Breast epithelium (tissue), 4 donors: ENCODE measurements around the gene CACNA1A. TPM values are rescaled to one million over a fixed set of nuclear protein-coding genes. Genes with fewer than 3 reads are reported as not detected.
A peak's percentile ranks its signal among the peaks of the same experiment; 100 is the strongest.
"Not testable (repeated sequence)": the region's sequence is repeated elsewhere in the genome, so short reads cannot be mapped to it uniquely, and the experiment has no call there.

Experiments used
- DNase-seq, 2 donors: peaks; one replicate each; pipeline ENCODE4 v3.0.0-alpha.2; 2019; ENCODE audit warnings: low spot score in 2 of 2
- H3K27ac ChIP-seq, 2 donors: fragments of 200-600 bp; sonication (generic) in 1 of 2; one replicate each; pipeline ENCODE4 v1.5.1; 2016 to 2019; ENCODE audit warnings: mild to moderate bottlenecking in 1 of 2
- H3K27me3 ChIP-seq, 2 donors: fragments of 200-600 bp; sonication (generic) in 1 of 2; one replicate each; pipeline versions ENCODE4 v1.5.1 to v1.6.0; 2017 to 2019; ENCODE audit warnings: control low read depth in 1 of 2, mild to moderate bottlenecking in 1 of 2
- H3K36me3 ChIP-seq: fragments of 200-600 bp; one replicate; pipeline ENCODE4 v1.5.1; 2019
- H3K4me1 ChIP-seq, 2 donors: fragments of 200-600 bp; sonication (generic); one replicate each; pipeline ENCODE4 v1.5.1; 2016 to 2019; ENCODE audit warnings: control low read depth in 1 of 2
- H3K4me3 ChIP-seq, 3 donors: fragments of 200-600 bp; sonication (generic); 1 replicate in 2 of 3; 2 replicates in 1 of 3; pipeline ENCODE4 v1.5.1; 2016 to 2019; ENCODE audit warnings: mild to moderate bottlenecking in 3 of 3, moderate library complexity in 2 of 3
- H3K9me3 ChIP-seq, 2 donors: fragments of 200-600 bp; sonication (generic) in 1 of 2; one replicate each; pipeline ENCODE4 v1.5.1; 2016 to 2019; ENCODE audit warnings: control low read depth in 1 of 2
- POLR2A ChIP-seq: fragments of 450-650 bp; IDR thresholded peaks from one replicate; pipeline ENCODE4 v1.6.1; 2016; ENCODE audit warnings: antibody characterized with exemption, mild to moderate bottlenecking, moderate library complexity
- POLR2AphosphoS5 ChIP-seq, 3 donors: sonication (generic); formaldehyde crosslinking; IDR thresholded peaks; one replicate each; pipeline ENCODE4 v1.6.1; 2017; ENCODE audit warnings: antibody characterized with exemption in 3 of 3
- intact Hi-C: fragments of 100-400 bp; cut with DNase I; formaldehyde crosslinking; loops from one replicate; pipeline ENCODE4 v1.15.1; 2023; ENCODE audit warnings: low total_unique reads
- total RNA-seq, 3 donors: library from RNA; depleted of rRNA; stranded (reverse); fragments of >200 nt; gene quantifications; one replicate each; pipeline ENCODE4 v1.1.0, GENCODE V29; 2016
- TF ChIP-seq, protein P1 (sequence below), 3 donors: fragments of 450-650 bp; IDR thresholded peaks; one replicate each; pipeline ENCODE4 v1.5.1; 2016 to 2017; ENCODE audit warnings: antibody characterized with exemption in 3 of 3, mild to moderate bottlenecking in 3 of 3, moderate library complexity in 3 of 3

CACNA1A gene
- total RNA-seq, 3 donors from 2014 or later = 0.16 to 1.0 (median 0.33) TPM

DNA sequence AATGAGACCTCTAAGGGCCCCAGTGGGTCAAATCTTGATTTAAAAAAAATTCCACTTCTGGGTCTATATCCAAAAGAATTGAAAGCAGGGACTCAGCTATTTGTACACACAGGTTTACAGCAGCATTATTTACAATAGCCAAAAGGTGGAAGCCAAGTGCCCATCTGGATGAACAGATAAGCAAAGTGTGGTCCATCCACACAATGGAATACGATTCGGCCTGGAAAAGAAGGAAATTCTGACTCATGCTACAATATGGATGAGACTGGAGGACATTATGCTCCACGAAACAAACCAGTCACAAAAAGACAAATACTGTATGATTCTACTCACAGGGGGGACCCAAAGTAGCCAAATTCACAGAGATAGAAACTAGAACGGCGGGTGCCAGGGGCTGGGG is 76.7 kb downstream of the CACNA1A start:
- Histone ChIP-seq H3K27me3 (peaks cover 0 to 5% of the 10 kb centered on the region in 2 donors), H3K4me1 (no peaks in the 10 kb centered on the region), H3K27ac (no peak overlapping the region), H3K4me3 (no peak overlapping the region), H3K9me3 (peaks cover 14 to 21% of the 10 kb centered on the region in 2 donors), H3K36me3 (no peaks in the 10 kb centered on the region)
- TF ChIP-seq POLR2A = no peak
- TF ChIP-seq, protein P1, sequence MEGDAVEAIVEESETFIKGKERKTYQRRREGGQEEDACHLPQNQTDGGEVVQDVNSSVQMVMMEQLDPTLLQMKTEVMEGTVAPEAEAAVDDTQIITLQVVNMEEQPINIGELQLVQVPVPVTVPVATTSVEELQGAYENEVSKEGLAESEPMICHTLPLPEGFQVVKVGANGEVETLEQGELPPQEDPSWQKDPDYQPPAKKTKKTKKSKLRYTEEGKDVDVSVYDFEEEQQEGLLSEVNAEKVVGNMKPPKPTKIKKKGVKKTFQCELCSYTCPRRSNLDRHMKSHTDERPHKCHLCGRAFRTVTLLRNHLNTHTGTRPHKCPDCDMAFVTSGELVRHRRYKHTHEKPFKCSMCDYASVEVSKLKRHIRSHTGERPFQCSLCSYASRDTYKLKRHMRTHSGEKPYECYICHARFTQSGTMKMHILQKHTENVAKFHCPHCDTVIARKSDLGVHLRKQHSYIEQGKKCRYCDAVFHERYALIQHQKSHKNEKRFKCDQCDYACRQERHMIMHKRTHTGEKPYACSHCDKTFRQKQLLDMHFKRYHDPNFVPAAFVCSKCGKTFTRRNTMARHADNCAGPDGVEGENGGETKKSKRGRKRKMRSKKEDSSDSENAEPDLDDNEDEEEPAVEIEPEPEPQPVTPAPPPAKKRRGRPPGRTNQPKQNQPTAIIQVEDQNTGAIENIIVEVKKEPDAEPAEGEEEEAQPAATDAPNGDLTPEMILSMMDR (IDR thresholded peaks at IDR 0.05) = no peak
- no peak for TF ChIP-seq POLR2AphosphoS5 (IDR thresholded peaks at IDR 0.05)
- intact Hi-C loops = no loop called here
- DNase-seq = no peak

DNA sequence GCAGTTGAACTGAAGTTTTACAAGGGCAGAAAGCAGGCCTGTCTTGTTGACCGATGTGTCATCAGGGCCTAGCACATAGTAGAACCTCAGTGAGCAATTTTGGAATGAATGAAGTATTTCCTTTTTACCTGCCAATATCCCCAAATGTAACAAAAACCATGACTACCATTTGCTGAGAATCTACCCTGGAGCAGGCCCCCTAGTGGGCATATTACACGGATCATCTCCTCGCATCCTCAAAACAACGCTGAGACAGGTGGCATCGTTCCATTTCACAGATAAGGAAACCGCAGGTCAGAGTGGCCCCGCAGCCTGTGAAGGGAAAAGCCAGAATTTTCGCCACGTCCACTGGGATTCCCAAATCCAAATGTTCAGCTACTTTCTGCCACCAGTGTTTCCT is 77.9 kb downstream of the CACNA1A start:
- no peak overlapping the region for H3K4me3 ChIP-seq
- TF ChIP-seq POLR2AphosphoS5 (IDR thresholded peaks at IDR 0.05) = no peak
- TF ChIP-seq, protein P1 (IDR thresholded peaks at IDR 0.05) = peak in 1 of 3 donors; percentile 17
- H3K9me3 ChIP-seq = peaks cover 14 to 21% of the 10 kb centered on the region in 2 donors
- H3K27ac ChIP-seq = no peak overlapping the region
- no peaks in the 10 kb centered on the region for H3K36me3 ChIP-seq
- intact Hi-C loops = no loop called here
- H3K27me3 ChIP-seq = peaks cover 0 to 5% of the 10 kb centered on the region in 2 donors
- DNase-seq = no peak
- H3K4me1 ChIP-seq = no peaks in the 10 kb centered on the region

DNA sequence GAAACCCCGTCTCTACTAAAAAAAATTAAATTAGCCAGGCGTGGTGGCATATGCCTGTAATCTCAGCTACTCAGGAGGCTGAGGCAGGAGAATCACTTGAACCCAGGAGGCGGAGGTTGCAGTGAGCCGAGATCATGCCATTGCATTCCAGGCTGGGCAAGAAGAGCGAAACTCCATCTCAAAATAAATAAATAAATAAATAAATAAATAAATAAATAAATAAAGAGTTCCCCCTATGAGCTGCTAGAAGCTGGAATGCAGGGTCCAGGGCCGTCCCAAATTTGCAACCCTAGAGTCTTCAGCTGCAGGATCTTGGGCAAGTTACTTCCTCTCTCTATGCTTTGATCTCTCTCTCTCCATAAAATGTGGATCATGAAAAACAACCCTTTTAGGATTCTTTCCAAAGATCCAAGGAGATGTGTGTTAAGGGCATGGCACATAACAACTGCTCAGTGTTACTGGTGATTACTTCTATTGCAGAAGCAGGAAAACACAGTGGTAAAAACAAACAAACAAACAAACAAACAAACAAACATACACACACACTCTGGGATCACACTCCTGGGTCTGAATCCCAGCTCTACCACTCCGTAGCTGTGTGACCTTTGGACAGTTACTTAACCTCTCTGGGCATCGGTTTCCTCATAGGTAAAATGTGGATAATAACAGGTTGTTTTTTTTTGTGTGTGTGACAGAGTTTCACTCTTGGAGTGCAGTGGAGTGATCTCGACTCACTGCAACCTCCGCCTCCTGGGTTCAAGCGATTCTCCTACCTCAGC is 78.8 kb downstream of the CACNA1A start:
- Histone ChIP-seq H3K36me3 (no peaks in the 10 kb centered on the region), H3K9me3 (peaks cover 14 to 28% of the 10 kb centered on the region in 2 donors), H3K27ac (no peak overlapping the region), H3K4me1 (no peaks in the 10 kb centered on the region), H3K4me3 (no peak overlapping the region), H3K27me3 (peaks cover 0 to 5% of the 10 kb centered on the region in 2 donors)
- DNase-seq = no peak
- TF ChIP-seq, protein P1 (IDR thresholded peaks at IDR 0.05) = no peak
- TF ChIP-seq POLR2AphosphoS5 (IDR thresholded peaks at IDR 0.05) (no peak), POLR2A (no peak)
- intact Hi-C loops = no loop called here

DNA sequence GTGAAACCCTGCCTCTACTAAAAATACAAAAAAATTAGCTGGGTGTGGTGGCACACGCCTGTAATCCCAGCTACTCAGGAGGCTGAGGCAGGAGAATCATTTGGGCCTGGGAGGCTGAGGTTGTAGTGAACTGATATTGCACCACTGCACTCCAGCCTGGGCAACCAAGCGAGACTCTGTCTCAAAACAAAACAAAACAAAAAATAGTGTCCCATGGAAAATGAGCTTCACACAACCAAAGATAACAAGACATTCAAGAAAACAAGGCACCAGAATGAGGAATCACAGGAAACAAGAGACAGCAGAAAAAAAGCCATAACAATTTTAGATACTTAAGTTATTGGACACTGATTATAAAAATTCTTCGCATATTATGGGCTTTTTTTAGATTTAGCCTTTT is 80.4 kb downstream of the CACNA1A start:
- H3K4me1 ChIP-seq, DNase-seq, intact Hi-C loops, H3K27ac ChIP-seq, H3K4me3 ChIP-seq, H3K27me3 ChIP-seq, H3K36me3 ChIP-seq: not testable (repeated sequence)
- H3K9me3 ChIP-seq = peaks cover 21 to 41% of the 10 kb centered on the region in 2 donors

DNA sequence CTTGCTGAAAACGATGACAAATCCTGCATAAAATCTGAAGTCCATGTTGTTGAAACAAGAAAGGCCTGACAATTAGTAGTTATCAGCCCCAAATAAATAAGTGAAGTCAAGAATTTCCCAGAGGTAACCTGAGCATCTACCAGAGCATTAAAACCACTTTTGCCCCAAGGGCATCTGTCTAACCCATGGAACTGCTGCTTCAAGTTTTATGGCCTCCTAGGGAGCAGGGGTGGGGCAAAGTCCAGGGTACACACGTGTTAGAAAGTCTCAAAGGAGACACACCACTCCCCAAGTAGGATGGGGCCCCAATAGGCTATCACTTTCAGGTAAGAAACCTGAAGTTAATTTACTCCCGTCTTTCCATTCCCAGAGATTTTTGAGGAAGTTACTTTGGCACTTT is 81.1 kb downstream of the CACNA1A start:
- no peak for TF ChIP-seq POLR2AphosphoS5 (IDR thresholded peaks at IDR 0.05)
- TF ChIP-seq POLR2A = no peak
- TF ChIP-seq, protein P1 (IDR thresholded peaks at IDR 0.05) = no peak

More for the DNA sequence above, 81.1 kb downstream of the CACNA1A start:
- Histone ChIP-seq H3K4me3 (no peak overlapping the region), H3K4me1 (no peaks in the 10 kb centered on the region), H3K9me3 (peaks cover 21 to 48% of the 10 kb centered on the region in 2 donors), H3K36me3 (no peaks in the 10 kb centered on the region), H3K27me3 (no peaks in the 10 kb centered on the region), H3K27ac (no peak overlapping the region)
- no peak for DNase-seq
- intact Hi-C loops = no loop called here
